Naive thymus-derived CD8-positive, alpha-beta T cell (primary cell): ENCODE measurements around the gene SEMA4B. TPM values are rescaled to one million over a fixed set of nuclear protein-coding genes. Genes with fewer than 3 reads are reported as not detected.

Source experiments
- ATAC-seq, 2 donors: fragments of 150-1000 bp; cut with Tn5 transposase in 1 of 2; sonication (Bioruptor Pico), chemical (Tn5 transposase) in 1 of 2; 1 replicate in 1 of 2; 2 replicates in 1 of 2; pipeline ENCODE4 v1.10.0; 2021; ENCODE audit warnings: mild to moderate bottlenecking in 2 of 2, moderate library complexity in 2 of 2
- POLR2A ChIA-PET: fragments of 350-600 bp; sonication (Branson Sonifier 250); formaldehyde crosslinking; loops from one replicate; lab custom pipeline; 2021; ENCODE audit warnings: antibody characterized with exemption; lab: Charles Lee
- DNase-seq, 10 donors: peaks; one replicate each; pipeline versions ENCODE4 v3.0.0 to v3.0.0-alpha.2; 2020 to 2022
- H3K27ac Mint-ChIP-seq, 10 donors: one replicate each; pipeline ENCODE4 v1.8.0; 2020 to 2022; ENCODE audit warnings: mild to moderate bottlenecking in 10 of 10, mixed read lengths in 10 of 10, moderate library complexity in 4 of 10, inconsistent platforms in 1 of 10
- H3K27me3 Mint-ChIP-seq, 5 donors: one replicate each; pipeline ENCODE4 v1.8.0; 2021 to 2022; ENCODE audit warnings: mixed read lengths in 5 of 5
- H3K36me3 Mint-ChIP-seq, 3 donors: one replicate each; pipeline ENCODE4 v1.8.0; 2020 to 2022; ENCODE audit warnings: mixed read lengths in 3 of 3, mild to moderate bottlenecking in 2 of 3, inconsistent platforms in 1 of 3
- H3K4me1 Mint-ChIP-seq, 4 donors: one replicate each; pipeline ENCODE4 v1.8.0; 2021 to 2022; ENCODE audit warnings: mixed read lengths in 4 of 4
- H3K4me3 Mint-ChIP-seq, 10 donors: one replicate each; pipeline ENCODE4 v1.8.0; 2020 to 2022; ENCODE audit warnings: mild to moderate bottlenecking in 10 of 10, mixed read lengths in 10 of 10, moderate library complexity in 6 of 10, inconsistent platforms in 1 of 10
- H3K9me3 Mint-ChIP-seq, 9 donors: one replicate each; pipeline ENCODE4 v1.8.0; 2020 to 2022; ENCODE audit warnings: mixed read lengths in 9 of 9, mild to moderate bottlenecking in 3 of 9, inconsistent platforms in 1 of 9, moderate library complexity in 1 of 9
- polyA plus RNA-seq, 3 donors: library from polyadenylated mRNA; unstranded; fragments of 300-500 nt; fragmentation: Illumina TruSeq; gene quantifications; one replicate each; pipeline ENCODE4 v1.2.3, GENCODE V29; 2021
- total RNA-seq, 8 experiments: library from RNA in 2 of 8; stranded (reverse) in 2 of 8; gene quantifications; one replicate each; pipeline ENCODE4 v1.2.3 and lab custom pipeline; 2021 to 2026

Gene SEMA4B
- total and polyA plus RNA-seq, 5 experiments from 2014 or later, result 4.1 to 25.1 (median 6.8) TPM

DNA sequence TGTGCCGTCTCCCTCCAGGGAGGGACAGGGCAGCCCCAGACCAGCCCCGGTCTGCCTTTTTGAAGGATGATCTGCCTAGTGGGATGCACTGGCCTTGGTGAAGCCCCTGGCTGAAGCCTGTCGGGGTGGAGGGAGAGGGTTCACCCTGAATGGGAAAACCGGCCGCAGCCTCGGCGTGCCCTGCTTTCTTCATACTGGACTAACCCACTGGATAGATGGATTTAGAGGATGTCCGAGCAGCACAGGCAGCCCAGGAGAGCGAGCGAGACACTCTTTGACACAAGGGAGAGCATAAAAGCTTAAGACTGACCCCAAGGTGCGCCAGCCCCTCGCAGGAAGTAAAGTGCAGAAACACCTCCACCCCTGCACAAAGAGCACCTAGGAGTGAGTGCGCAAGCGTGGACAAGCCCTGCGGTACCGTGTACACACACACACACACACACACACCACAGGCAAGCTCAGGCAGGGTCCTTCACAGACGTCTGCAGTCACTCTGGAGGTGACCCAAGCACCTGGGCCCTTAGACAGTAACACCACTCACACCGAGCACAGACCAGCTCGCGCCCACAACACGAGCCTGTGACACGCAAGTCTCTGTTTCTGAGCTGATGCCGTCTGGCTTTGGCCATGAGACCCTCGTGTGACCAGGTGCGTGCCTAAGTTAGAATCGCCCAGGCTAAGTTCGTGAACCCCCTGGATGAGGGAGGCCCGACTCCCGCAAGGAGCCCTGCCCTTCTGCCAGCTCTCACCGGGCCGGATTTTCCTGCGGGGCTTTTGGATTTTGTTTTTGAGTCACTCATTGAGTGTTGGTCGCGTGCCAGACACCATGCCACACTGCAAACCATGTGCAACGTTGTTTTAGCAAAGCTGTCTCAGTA is 11.3 kb downstream of the SEMA4B start:
- H3K9me3 Mint-ChIP-seq, result peaks cover 0 to 2% (median 0%) of the 10 kb centered on the region in 9 donors
- POLR2A ChIA-PET, result interaction anchor here (3.4 kb wide), 1 partner anchor 11 kb away, joined by 21 read pairs; the partner anchor contains the start of gene SEMA4B
- no peak overlapping the region for H3K4me3 Mint-ChIP-seq
- DNase-seq (peak in 1 of 10 donors; percentile 60), ATAC-seq (no peak)
- H3K27me3 Mint-ChIP-seq, result no peaks in the 10 kb centered on the region
- peaks cover 0 to 2% (median 2%) of the 10 kb centered on the region in 3 donors for H3K36me3 Mint-ChIP-seq
- peaks cover 16 to 67% (median 34%) of the 10 kb centered on the region in 4 donors for H3K4me1 Mint-ChIP-seq
- peak overlapping the region in 1 of 10 donors; percentile 43 for H3K27ac Mint-ChIP-seq

- ATAC-seq, result no peak
- POLR2A ChIA-PET, result interaction anchor here (2.5 to 3.4 kb wide), 2 partner anchors 12 to 21 kb away, joined by 16 to 21 read pairs; partner anchors contain the start of gene SEMA4B
- peaks cover 0 to 2% (median 0%) of the 10 kb centered on the region in 9 donors for H3K9me3 Mint-ChIP-seq
- H3K4me3 Mint-ChIP-seq, result peak overlapping the region in 1 of 10 donors; percentile 53
- peaks cover 0 to 2% (median 2%) of the 10 kb centered on the region in 3 donors for H3K36me3 Mint-ChIP-seq
- H3K27ac Mint-ChIP-seq, result peak overlapping the region in 5 of 10 donors; percentile 22 to 82 (median 57)
- DNase-seq, result peak in 1 of 10 donors; percentile 32
- H3K27me3 Mint-ChIP-seq, result no peaks in the 10 kb centered on the region
- H3K4me1 Mint-ChIP-seq, result peaks cover 16 to 67% (median 34%) of the 10 kb centered on the region in 4 donors
Observed at GRCh38 chr15:90213122-90213817, 12.1 kb downstream of the SEMA4B start.

GRCh38 chr15:90213818-90214204 is 12.7 kb downstream of the SEMA4B start:
- no peaks in the 10 kb centered on the region for H3K27me3 Mint-ChIP-seq
- peak overlapping the region in 3 of 10 donors; percentile 57 to 82 (median 81) for H3K27ac Mint-ChIP-seq
- H3K36me3 Mint-ChIP-seq, result peaks cover 0 to 2% (median 2%) of the 10 kb centered on the region in 3 donors
- peak in 1 of 2 donors; percentile 41 for ATAC-seq
- POLR2A ChIA-PET, result interaction anchor here (2.5 to 3.4 kb wide), 2 partner anchors 12 to 21 kb away, joined by 16 to 21 read pairs; partner anchors contain the start of gene SEMA4B
- H3K4me1 Mint-ChIP-seq, result peaks cover 19 to 71% (median 36%) of the 10 kb centered on the region in 4 donors
- DNase-seq, result peak in 1 of 10 donors; percentile 55
- peaks cover 0 to 2% (median 0%) of the 10 kb centered on the region in 9 donors for H3K9me3 Mint-ChIP-seq
- peak overlapping the region in 1 of 10 donors; percentile 53 for H3K4me3 Mint-ChIP-seq

DNA sequence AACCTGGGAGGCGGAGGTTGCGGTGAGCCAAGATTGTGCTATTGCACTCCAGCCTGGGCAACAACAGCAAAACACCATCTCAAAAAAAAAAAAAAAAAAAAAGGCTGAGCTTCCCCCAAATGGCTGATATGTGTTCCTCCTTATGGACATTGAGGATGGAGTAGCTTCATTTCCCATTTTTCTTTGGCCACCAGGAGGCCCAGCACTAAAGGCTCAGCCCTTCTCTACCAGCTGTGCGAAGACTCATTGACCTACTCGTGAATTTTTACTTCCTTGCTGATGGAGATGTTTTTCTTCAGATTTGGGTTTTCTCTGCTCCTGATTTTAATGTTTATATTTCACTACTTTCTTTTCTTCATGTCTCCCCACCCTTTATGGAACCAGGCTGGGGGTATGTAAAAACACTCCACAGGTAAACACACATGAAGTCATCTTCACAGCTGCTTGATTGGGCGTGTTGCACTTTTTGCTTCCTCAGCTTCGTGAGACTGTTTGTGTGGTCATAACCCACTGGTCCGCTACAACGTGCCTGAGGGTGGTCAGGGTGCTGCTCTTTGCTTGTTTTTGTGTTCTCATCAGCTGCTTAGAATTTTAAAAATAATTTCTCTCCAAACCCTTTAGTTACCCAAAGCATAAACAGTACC is 13.5 kb downstream of the SEMA4B start:
- Mint-ChIP-seq H3K27ac (peak overlapping the region in 2 of 10 donors; percentile 67 to 84), H3K4me1 (peaks cover 18 to 76% (median 40%) of the 10 kb centered on the region in 4 donors), H3K9me3 (peaks cover 0 to 2% (median 0%) of the 10 kb centered on the region in 9 donors), H3K4me3 (peak overlapping the region in 1 of 10 donors; percentile 65), H3K36me3 (peaks cover 0 to 2% (median 2%) of the 10 kb centered on the region in 3 donors), H3K27me3 (no peaks in the 10 kb centered on the region)
- POLR2A ChIA-PET, result interaction anchor here (1.2 to 3.4 kb wide), 4 partner anchors 13 to 31 kb away, joined by 5 to 21 read pairs (median 11); partner anchors contain the start of genes CIB1, GDPGP1 and SEMA4B
- ATAC-seq (no peak), DNase-seq (peak in 1 of 10 donors; percentile 53)

GRCh38 chr15:90217671-90218394 is 16.7 kb downstream of the SEMA4B start:
- H3K36me3 Mint-ChIP-seq, result peaks cover 0 to 2% (median 0%) of the 10 kb centered on the region in 3 donors
- DNase-seq (peak in 1 of 10 donors; percentile 23), ATAC-seq (no peak)
- peak overlapping the region in 1 of 10 donors; percentile 67 for H3K27ac Mint-ChIP-seq
- no peaks in the 10 kb centered on the region for H3K27me3 Mint-ChIP-seq
- POLR2A ChIA-PET, result interaction anchor here (0.5 to 1.5 kb wide), 4 partner anchors 13 to 60 kb away, joined by 3 to 4 read pairs (median 4); partner anchors contain the start of genes CIB1 and GDPGP1
- H3K9me3 Mint-ChIP-seq, result peaks cover 0 to 2% (median 0%) of the 10 kb centered on the region in 9 donors
- peaks cover 7 to 56% (median 24%) of the 10 kb centered on the region in 4 donors for H3K4me1 Mint-ChIP-seq
- no peak overlapping the region for H3K4me3 Mint-ChIP-seq

GRCh38 chr15:90219421-90220141 is 18.5 kb downstream of the SEMA4B start:
- Mint-ChIP-seq H3K36me3 (peaks cover 0 to 5% (median 2%) of the 10 kb centered on the region in 3 donors), H3K9me3 (peaks cover 0 to 2% (median 0%) of the 10 kb centered on the region in 9 donors), H3K27ac (peak overlapping the region in 3 of 10 donors; percentile 41 to 63 (median 48)), H3K4me3 (no peak overlapping the region), H3K4me1 (peaks cover 7 to 41% (median 18%) of the 10 kb centered on the region in 4 donors), H3K27me3 (no peaks in the 10 kb centered on the region)
- POLR2A ChIA-PET, result interaction anchor here (1.0 to 1.8 kb wide), 2 partner anchors 12 to 27 kb away, joined by 5 to 8 read pairs; no protein-coding TSS in a partner anchor
- ATAC-seq, result peak; percentile 95 to 96
- DNase-seq, result peak; percentile 40 to 79 (median 66)

DNA sequence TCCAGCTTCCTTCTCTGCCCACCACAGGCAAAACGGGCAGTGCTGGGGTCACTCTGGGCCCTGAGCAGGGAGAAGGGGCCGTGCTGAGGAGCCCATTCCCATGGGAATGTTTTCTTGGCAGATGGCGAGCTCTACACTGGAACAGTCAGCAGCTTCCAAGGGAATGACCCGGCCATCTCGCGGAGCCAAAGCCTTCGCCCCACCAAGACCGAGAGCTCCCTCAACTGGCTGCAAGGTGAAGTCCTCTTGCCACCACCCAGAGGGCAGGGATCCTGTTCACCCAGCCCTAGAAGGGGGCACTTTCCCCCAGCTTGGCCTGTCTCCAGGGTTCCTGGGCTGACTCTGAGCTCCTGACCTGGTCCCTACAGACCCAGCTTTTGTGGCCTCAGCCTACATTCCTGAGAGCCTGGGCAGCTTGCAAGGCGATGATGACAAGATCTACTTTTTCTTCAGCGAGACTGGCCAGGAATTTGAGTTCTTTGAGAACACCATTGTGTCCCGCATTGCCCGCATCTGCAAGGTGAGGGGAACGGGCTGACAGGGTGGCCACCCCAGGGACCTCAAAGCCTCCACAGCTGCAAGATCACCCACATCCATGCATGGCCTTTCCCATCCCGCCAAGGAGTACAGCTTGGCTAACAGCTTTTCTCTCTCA is 20.2 kb downstream of the SEMA4B start:
- H3K4me1 Mint-ChIP-seq, result peaks cover 4 to 29% (median 15%) of the 10 kb centered on the region in 4 donors
- no peaks in the 10 kb centered on the region for H3K27me3 Mint-ChIP-seq
- no peaks in the 10 kb centered on the region for H3K9me3 Mint-ChIP-seq
- peak overlapping the region in 1 of 10 donors; percentile 3 for H3K27ac Mint-ChIP-seq
- DNase-seq, result peak in 1 of 10 donors; percentile 8
- peaks cover 0 to 9% (median 0%) of the 10 kb centered on the region in 3 donors for H3K36me3 Mint-ChIP-seq
- no peak for ATAC-seq
- POLR2A ChIA-PET, result interaction anchor here (1.0 to 1.6 kb wide), 4 partner anchors 9 to 44 kb away, joined by 3 to 7 read pairs (median 4); partner anchors contain the start of gene NGRN
- no peak overlapping the region for H3K4me3 Mint-ChIP-seq

DNA sequence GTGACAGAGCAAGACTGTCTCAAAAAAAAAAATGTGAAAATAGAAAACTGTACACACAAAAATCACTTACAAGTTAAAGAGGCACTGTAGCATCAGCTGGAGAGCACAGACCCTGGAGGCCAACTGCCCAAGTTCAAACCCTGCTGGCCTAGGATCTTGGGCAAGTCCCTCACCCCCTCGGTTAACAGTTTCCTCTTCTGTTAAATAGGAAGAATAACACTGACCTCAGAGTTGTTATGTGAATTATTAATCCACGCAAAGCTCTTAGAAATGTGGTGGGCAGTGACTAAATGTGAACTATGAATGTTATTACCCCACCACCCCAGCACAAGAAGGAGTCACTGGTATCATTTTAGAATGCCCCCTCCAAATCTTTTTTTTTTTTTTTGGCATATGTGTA is 21.4 kb downstream of the SEMA4B start:
- H3K36me3 Mint-ChIP-seq, result peaks cover 0 to 12% (median 0%) of the 10 kb centered on the region in 3 donors
- POLR2A ChIA-PET, result interaction anchor here (1.0 kb wide), 1 partner anchor 20 kb away, joined by 3 read pairs; no protein-coding TSS in a partner anchor
- no peak for ATAC-seq
- H3K27me3 Mint-ChIP-seq, result no peaks in the 10 kb centered on the region
- H3K27ac Mint-ChIP-seq, result no peak overlapping the region
- no peaks in the 10 kb centered on the region for H3K9me3 Mint-ChIP-seq
- H3K4me3 Mint-ChIP-seq, result no peak overlapping the region
- peaks cover 4 to 22% (median 14%) of the 10 kb centered on the region in 4 donors for H3K4me1 Mint-ChIP-seq
- DNase-seq, result no peak

DNA sequence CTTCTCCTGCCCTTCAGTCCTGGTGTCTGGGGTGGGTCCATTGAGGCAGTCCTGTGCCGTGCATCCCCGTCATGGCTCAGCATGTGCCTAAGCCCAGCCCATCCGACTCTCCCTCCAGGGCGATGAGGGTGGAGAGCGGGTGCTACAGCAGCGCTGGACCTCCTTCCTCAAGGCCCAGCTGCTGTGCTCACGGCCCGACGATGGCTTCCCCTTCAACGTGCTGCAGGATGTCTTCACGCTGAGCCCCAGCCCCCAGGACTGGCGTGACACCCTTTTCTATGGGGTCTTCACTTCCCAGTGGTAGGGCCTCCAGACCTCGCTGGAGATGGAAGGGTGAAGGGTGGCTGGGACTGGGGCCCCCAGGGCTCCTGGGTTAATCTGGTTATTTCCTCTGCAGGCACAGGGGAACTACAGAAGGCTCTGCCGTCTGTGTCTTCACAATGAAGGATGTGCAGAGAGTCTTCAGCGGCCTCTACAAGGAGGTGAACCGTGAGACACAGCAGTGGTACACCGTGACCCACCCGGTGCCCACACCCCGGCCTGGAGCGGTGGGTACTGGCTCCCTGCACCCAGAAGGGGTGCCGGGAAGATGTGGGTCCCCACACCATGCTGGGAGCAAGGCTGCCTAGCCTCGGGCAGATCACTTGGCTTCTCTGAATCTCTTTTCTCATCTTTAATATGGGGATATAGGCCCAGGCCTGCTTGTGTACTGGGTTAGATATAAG is 22.5 kb downstream of the SEMA4B start:
- DNase-seq (no peak), ATAC-seq (no peak)
- H3K4me1 Mint-ChIP-seq, result peaks cover 3 to 20% (median 14%) of the 10 kb centered on the region in 4 donors
- H3K27ac Mint-ChIP-seq, result peak overlapping the region in 1 of 10 donors; percentile 40
- H3K27me3 Mint-ChIP-seq, result no peaks in the 10 kb centered on the region
- H3K36me3 Mint-ChIP-seq, result peaks cover 0 to 13% (median 0%) of the 10 kb centered on the region in 3 donors
- no peaks in the 10 kb centered on the region for H3K9me3 Mint-ChIP-seq
- no peak overlapping the region for H3K4me3 Mint-ChIP-seq
- POLR2A ChIA-PET, result no interaction called here
